GOT3 (cell line): ENCODE results near the gene MAP3K13.
"Not testable (repeated sequence)": the region's sequence is repeated elsewhere in the genome, so short reads cannot be mapped to it uniquely, and the experiment has no call there.

Source experiments
- DNase-seq: peaks from one replicate; lab custom pipeline; 2025; ENCODE audit warnings: mixed read lengths; lab: John Stamatoyannopoulos, UW

Gene MAP3K13

GRCh38 chr3:185342459-185343174, 20.3 kb upstream of the MAP3K13 start:
- DNase-seq, result no peak

GRCh38 chr3:185347399-185347798, 15.5 kb upstream of the MAP3K13 start:
- DNase-seq, result no peak

- DNase-seq, result no peak
Observed at GRCh38 chr3:185350841-185351240, 12.1 kb upstream of the MAP3K13 start.

- no peak for DNase-seq
Observed at GRCh38 chr3:185351396-185351795, 11.5 kb upstream of the MAP3K13 start.

- DNase-seq, result no peak
Observed at GRCh38 chr3:185353225-185353624, 9.7 kb upstream of the MAP3K13 start.

- DNase-seq, result no peak
Observed at GRCh38 chr3:185353823-185354614, 8.9 kb upstream of the MAP3K13 start.

GRCh38 chr3:185356499-185356898, 6.4 kb upstream of the MAP3K13 start:
- DNase-seq, result no peak

- no peak for DNase-seq
Observed at GRCh38 chr3:185361920-185362319, 1.0 kb upstream of the MAP3K13 start.

GRCh38 chr3:185363662-185364203, 797 bp downstream of the MAP3K13 start:
- DNase-seq, result no peak

GRCh38 chr3:185365291-185366073, 2.5 kb downstream of the MAP3K13 start:
- DNase-seq, result no peak

- no peak for DNase-seq
Observed at GRCh38 chr3:185366074-185366335, 3.1 kb downstream of the MAP3K13 start.

GRCh38 chr3:185366913-185367312, 4.0 kb downstream of the MAP3K13 start:
- DNase-seq, result no peak

- DNase-seq, result not testable (repeated sequence)
Observed at GRCh38 chr3:185370349-185370748, 7.4 kb downstream of the MAP3K13 start.

- no peak for DNase-seq
Observed at GRCh38 chr3:185371306-185372074, 8.6 kb downstream of the MAP3K13 start.

GRCh38 chr3:185381320-185382058, 18.6 kb downstream of the MAP3K13 start:
- no peak for DNase-seq

GRCh38 chr3:185382154-185382553, 19.2 kb downstream of the MAP3K13 start:
- no peak for DNase-seq

- not testable (repeated sequence) for DNase-seq
Observed at GRCh38 chr3:185386515-185386914, 23.6 kb downstream of the MAP3K13 start.

- DNase-seq, result no peak
Observed at GRCh38 chr3:185387646-185388045, 24.7 kb downstream of the MAP3K13 start.

- no peak for DNase-seq
Observed at GRCh38 chr3:185393055-185393454, 30.1 kb downstream of the MAP3K13 start.

GRCh38 chr3:185397676-185398075, 34.7 kb downstream of the MAP3K13 start:
- DNase-seq, result no peak
